ENCODE measurements around the gene DDX39B. TPM values are rescaled to one million over a fixed set of nuclear protein-coding genes. Genes with fewer than 3 reads are reported as not detected.

Gene DDX39B
- total RNA-seq, 1 experiment from 2014 or later = 813 TPM

DNA sequence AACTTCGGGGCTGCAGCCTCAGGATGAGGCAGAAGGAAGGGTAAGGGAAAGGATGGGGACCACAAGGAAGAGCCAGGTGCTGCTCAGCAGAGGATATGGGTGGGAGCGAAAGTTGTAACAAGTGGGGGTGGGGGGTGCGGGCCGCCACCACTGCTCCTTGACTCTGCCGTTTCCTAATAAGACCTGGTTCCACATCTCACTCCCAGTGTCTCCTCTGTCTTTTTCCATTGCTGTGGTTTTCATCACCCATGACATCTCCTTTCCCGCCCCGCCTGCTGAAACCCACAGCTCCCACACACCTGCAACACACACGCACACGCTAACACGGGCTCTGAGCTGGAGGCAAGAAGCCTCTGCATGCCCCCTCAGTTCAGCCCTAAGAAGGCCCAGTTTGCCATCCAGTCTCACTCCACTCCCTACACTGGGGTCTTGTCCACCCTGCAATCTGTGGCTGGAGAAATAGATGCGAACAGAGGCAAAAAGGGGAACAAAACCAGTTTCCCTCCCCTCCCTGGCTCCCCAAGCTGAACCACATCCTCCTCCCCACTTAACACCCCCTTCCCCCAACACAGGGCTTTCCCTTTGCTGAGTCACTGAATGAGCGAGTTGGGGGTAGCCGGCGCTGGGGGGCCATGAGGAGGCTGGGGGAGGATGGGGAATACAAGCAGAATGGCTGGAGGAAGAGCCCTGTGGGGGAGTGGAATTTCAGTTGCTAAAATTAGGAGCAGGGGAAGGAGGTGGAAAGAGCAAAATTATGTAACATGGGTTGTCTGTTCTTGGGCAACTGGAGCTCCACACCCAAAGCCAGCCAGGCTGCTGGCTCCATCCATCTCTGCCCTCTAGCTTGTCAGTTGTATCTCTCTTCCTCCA is 17.1 kb upstream of the DDX39B start:
- no peaks in the 10 kb centered on the region for H3K27me3 Mint-ChIP-seq (ENCODE audit: low read depth)
- no peaks in the 10 kb centered on the region for H3K9me3 ChIP-seq (ENCODE audit: control insufficient read depth, low read depth, low read length)
- no peak overlapping the region for H2BK120ac ChIP-seq (ENCODE audit: low read depth, low read length, poor library complexity, severe bottlenecking)
- H3K4me2 ChIP-seq (ENCODE audit: insufficient read depth, insufficient read length, low read length) = no peak overlapping the region
- H3K4me1 Mint-ChIP-seq = peaks cover 4 to 18% of the 10 kb centered on the region in 2 experiments; a peak in 3 of 4 replicates
- peaks cover 14 to 39% (median 26%) of the 10 kb centered on the region in 3 experiments; a peak in 6 of 7 replicates for H3K36me3 Mint-ChIP-seq (ENCODE audit: insufficient read depth in 1 of 3, low read depth in 3 of 3)
- no peak overlapping the region for H2AFZ ChIP-seq (ENCODE audit: low read length)
- no peaks in the 10 kb centered on the region for H3K23me2 ChIP-seq (ENCODE audit: insufficient read length, low read depth, low read length, poor library complexity, severe bottlenecking)
- no peak overlapping the region for H2BK20ac ChIP-seq (ENCODE audit: low read depth, low read length, poor library complexity, severe bottlenecking)
- no peaks in the 10 kb centered on the region for H3K79me2 ChIP-seq (ENCODE audit: insufficient read depth, low read length)
- H3K23ac ChIP-seq (ENCODE audit: insufficient read length, low read depth, low read length) = no peak overlapping the region
- H4K91ac ChIP-seq (ENCODE audit: insufficient read length, low read depth, low read length) = no peak overlapping the region
- no peaks in the 10 kb centered on the region for H3K79me1 ChIP-seq (ENCODE audit: insufficient read depth, low read depth, low read length, poor library complexity, severe bottlenecking)
- no peaks in the 10 kb centered on the region for H4K20me1 ChIP-seq (ENCODE audit: control insufficient read depth, insufficient read depth, insufficient read length)
- H3K9me3 Mint-ChIP-seq = no peaks in the 10 kb centered on the region
- no peak overlapping the region for H3K4ac ChIP-seq (ENCODE audit: low read depth, low read length)
- H3T11ph ChIP-seq (ENCODE audit: low read length) = no peak overlapping the region
- no peak overlapping the region for H3K9ac ChIP-seq (ENCODE audit: extremely low read depth, insufficient read length, low read length)
- H3K18ac ChIP-seq (ENCODE audit: insufficient read length, low read depth, low read length) = no peak overlapping the region
- no peaks in the 10 kb centered on the region for H3K27me3 ChIP-seq (ENCODE audit: insufficient read depth, low read length)
- no peak overlapping the region for H3K56ac ChIP-seq (ENCODE audit: insufficient read length, low read depth, low read length)
- H2BK12ac ChIP-seq (ENCODE audit: insufficient read length, low read depth, low read length) = no peak overlapping the region
- no CpG with 5 or more reads among the region's 14 CpGs for WGBS (ENCODE audit: extremely low coverage, insufficient read length, low lambda C conversion rate)
- H3K27ac ChIP-seq (ENCODE audit: insufficient read length, low read depth, low read length) = no peak overlapping the region
- H3K27ac Mint-ChIP-seq = peak overlapping the region in 1 of 3 experiments; percentile 8; a peak in 3 of 7 replicates
- H3K4me3 Mint-ChIP-seq = no peak overlapping the region; a peak in 1 of 5 replicates
- no peak overlapping the region for H2BK15ac ChIP-seq (ENCODE audit: low read depth, low read length)
- H3K4me1 ChIP-seq (ENCODE audit: insufficient read depth, low read length) = peaks cover 4% of the 10 kb centered on the region; the same call in 1 of the 2 replicates
- H3K14ac ChIP-seq (ENCODE audit: insufficient read depth, low read length) = no peak overlapping the region
- no peak overlapping the region for H4K8ac ChIP-seq (replicated peaks; ENCODE audit: insufficient read length, low read depth, low read length)
- H2BK5ac ChIP-seq (ENCODE audit: insufficient read length, low read length) = no peak overlapping the region
- no peak for DNase-seq
- no peak overlapping the region for H2AK5ac ChIP-seq (ENCODE audit: insufficient read length, low read length)
- no peak overlapping the region for H4K5ac ChIP-seq (ENCODE audit: insufficient read length, low read depth, low read length)
- TF ChIP-seq, protein P1, sequence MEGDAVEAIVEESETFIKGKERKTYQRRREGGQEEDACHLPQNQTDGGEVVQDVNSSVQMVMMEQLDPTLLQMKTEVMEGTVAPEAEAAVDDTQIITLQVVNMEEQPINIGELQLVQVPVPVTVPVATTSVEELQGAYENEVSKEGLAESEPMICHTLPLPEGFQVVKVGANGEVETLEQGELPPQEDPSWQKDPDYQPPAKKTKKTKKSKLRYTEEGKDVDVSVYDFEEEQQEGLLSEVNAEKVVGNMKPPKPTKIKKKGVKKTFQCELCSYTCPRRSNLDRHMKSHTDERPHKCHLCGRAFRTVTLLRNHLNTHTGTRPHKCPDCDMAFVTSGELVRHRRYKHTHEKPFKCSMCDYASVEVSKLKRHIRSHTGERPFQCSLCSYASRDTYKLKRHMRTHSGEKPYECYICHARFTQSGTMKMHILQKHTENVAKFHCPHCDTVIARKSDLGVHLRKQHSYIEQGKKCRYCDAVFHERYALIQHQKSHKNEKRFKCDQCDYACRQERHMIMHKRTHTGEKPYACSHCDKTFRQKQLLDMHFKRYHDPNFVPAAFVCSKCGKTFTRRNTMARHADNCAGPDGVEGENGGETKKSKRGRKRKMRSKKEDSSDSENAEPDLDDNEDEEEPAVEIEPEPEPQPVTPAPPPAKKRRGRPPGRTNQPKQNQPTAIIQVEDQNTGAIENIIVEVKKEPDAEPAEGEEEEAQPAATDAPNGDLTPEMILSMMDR (conservative IDR thresholded peaks at IDR 0.05) = no peak
